GM18498 (cell line): Measurements from ENCODE around the gene PPP2R3B.
"Not testable (repeated sequence)": the region's sequence is repeated elsewhere in the genome, so short reads cannot be mapped to it uniquely, and the experiment has no call there.

ENCODE experiments used
- ATAC-seq: cut with Tn5 transposase; IDR thresholded peaks from one replicate; pipeline ENCODE4 v1.9.1; 2021; ENCODE audit warnings: mild to moderate bottlenecking, moderate library complexity; ENCODE audit not compliant: unreplicated experiment

Gene PPP2R3B

DNA sequence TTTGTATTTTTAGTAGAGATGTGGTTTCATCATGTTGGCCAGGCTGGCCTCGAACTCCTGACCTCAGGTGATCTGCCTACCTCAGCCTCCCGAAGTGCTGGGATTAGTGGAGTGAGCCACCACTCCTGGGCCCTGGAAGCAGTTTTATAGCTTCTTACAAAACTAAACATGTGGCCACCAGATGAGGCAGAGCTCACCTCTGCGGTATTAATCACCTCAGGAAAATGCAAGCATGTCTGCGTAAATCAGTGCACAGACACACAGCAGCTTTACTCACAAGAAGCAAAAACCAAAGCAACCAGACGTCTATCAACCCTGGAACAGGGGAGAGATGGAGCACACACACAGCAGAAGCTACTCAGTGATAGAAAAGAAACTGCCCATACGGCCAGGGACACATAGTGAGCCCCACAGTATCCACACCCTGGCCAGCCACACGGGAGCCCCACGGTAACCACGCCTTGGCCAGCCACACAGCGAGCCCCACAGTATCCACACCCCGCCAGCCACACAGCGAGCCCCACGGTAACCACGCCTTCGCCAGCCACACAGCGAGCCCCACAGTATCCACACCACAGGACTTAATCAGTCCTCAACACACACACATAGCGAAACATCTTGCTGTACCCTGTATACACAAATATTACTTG is 30.2 kb downstream of the PPP2R3B start:
- no peak for ATAC-seq

DNA sequence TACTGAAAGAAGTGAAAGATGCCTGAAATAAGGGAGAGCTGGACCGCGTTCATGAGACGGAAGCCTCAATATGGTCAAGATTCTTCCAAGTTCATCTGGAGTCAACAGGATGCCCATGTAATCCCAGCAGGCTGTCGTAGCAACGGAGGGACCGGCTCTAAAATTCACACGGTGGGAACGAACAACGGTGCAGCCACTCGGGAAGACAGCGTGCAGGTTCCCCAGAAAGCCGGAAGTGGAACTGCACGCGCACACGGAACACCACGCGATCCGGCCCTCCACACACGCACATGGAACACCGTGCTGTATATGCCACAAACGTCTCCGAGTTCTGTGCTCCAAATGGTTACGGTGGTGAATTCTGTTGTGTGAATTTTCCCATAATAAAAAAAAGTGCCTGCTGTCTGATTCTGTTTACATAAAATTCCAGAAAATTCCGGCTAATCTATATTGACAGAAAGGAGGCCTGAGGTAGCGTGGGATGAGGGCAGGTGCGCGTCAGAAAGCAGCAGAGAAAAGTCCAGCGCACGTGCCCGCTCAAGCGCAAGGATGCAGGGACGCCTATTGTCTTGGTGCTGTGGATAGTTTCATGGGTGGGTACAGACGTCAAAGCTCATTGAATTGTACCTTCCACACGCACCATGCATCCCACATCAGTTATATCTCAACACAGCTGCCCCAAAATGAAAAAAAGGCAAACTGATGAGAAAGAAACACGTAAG is 31.2 kb downstream of the PPP2R3B start:
- no peak for ATAC-seq

DNA sequence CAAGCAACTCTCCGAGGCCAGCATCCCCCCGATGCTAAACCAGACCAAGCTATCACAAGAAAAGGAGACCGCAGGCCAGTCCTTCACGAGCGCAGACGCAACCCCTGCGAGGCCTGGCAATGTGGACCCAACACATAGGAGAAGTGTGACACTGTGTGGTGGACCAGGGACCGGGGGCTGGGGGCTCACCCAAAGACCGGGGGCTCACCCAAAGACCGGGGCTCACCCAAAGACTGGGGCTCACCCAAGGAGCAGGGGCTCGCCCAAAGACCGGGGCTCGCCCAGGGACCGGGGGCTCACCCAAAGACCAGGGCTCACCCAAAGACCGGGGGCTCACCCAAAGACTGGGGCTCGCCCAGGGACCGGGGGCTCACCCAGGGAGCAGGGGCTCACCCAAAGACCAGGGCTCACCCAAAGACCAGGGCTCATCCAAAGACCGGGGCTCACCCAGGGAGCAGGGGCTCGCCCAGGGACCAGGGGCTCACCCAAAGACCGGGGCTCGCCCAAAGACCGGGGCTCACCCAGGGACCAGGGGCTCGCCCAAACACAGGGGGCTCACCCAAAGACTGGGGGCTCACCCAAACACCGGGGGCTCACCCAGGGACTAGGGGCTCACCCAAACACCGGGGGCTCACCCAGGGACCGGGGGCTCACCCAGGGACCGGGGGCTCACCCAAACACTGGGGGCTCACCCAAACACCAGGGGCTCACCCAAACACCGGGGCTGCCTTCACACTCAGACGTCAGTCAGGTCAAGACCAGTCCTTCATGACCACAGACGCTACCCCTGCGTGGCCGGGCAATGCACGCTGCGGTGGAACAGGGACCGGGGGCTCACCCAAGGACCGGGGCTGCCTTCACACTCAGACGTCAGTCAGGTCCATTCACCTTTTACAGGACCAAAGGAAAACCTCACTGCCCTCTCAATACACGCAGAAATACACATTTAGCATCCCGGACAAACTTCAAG is 32.9 kb downstream of the PPP2R3B start:
- ATAC-seq, result no peak

DNA sequence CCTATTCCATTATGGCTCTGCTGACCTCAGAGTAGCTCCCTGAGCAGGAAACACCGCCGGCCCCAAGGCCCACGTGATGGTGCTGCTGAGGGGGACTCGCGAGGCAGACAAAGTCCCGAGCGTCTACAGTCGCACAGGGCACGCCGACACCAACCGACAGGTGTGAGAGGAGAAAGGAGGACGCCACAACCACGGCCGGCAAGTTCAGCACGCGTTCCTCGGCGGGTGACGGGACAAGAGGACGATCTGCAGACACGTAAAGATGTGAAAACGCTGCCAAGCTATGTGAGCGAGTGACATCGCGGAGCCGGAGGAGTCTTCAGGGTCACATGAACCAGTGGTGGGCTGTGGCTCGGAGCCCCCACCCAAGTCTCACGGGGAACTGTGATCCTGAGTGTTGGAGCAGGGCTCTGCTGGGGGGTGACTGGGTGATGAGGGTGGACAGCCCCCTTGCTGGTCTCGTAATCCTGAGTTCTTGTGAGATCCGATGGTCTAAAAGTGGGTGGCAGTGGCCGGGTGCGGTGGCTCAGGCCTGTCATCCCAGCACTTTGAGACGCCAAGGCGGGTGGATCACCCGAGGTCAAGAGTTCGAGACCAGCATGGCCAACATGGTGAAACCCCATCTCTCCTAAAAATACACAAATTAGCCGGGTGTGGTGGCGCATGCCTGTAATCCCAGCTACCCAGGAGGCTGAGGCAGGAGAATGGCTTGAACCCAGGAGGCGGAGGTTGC is 34.0 kb downstream of the PPP2R3B start:
- no peak for ATAC-seq

DNA sequence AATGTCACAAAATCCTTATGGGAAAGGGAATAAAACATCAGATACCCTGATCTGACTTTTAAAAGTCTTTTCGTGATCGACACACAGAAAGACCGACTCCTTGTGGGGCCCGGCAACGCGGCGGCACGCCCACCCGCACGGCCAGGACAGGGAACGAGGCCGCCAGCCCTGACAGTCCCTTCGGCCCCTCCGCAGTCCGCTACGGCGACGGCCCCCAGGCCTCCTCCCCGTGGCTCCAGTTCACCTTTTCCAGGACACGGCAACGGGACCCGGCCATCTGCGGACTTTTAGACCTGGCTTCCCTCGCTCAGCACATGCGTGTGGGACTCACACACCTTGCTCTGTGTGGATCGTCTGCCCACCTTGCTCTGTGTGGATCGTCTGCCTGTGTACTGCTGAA is 34.5 kb downstream of the PPP2R3B start:
- ATAC-seq, result no peak

DNA sequence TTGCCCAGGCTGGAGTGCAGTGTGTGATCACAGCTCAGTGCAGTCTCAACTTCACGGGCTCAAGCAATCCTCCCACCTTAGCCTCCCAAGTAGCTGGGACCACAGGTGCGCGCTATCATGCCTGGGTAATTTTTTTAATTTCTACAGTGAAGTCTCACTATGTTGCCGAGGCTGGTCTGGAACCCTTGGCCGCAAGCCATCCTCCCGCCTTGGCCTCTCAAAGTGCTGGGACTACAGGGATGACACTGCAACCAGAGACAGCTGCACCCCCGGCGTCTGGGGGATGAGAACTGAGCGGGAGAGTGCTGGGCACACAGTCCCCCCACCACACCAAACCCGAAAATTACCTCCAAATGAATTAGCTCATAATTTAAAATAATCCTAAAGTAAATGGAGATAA is 35.0 kb downstream of the PPP2R3B start:
- ATAC-seq, result no peak

DNA sequence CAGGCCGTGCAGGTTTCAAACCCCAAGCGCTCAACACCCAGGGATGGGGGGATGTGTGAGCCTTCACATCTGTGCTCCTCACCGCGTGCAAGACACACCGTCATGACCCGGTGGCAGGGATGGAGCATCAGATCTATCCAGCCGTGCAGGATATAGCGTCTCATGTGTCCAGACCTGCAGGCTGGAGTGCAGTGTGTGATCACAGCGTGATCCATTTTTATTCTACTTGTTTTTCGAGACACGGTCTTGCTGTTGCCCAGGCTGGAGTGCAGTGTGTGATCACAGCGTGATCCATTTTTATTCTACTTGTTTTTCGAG is 35.4 kb downstream of the PPP2R3B start:
- ATAC-seq, result not testable (repeated sequence)

DNA sequence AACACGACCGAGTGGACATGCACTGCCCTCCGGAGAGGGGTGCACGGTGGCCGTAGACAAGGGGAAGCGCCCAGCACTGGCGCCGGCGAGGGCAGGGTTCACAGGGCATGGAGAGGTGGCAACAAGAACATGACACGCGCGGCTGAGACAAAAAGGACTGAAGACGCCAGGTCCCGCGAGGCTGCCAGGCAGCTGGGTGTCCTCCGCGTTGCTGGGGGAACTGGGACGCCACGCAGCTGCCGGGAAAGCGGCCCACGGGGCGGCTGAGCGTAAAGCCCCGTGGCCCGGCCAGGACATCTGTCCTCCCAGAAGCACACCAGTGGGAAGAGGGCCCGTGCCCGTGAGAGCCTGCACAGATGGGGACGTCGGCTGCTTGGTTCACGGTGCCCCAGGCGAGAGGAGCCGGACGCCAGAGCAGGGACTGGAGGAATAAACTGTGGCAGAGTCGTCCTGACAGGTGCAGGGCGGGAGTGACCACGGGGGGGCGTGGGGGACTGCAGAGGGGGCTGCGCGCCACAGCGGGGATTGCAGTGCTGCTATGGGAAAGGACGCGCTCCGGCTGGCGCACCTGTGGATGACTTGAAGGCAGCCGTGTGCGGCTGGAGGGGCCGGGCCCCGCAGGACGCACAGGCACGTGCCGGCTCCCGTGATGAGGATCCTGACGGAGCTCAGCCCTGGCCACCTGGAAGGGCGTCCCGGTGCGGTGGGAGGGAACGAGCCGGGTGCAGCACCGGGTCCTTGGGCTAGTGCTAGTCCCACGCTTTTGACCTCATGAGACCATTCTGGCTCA is 36.0 kb downstream of the PPP2R3B start:
- ATAC-seq, result no peak

DNA sequence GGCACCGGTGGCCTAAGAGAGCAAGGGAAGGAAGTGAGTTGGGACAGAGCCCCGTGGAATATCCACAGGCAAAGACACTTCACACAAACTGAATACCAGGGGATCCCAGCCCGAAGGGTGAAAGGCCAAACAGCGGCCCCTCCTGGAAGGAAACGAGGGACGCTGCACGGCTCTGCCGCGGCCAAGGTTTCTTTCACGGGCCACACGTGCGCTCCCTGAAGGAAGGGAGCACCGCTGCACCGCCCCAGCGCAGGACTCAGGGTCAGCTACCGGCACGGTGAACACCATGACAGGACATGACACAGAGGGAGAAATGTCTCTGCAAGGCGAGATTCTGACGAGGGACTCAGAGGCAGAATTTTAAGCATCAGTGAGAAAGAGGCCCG is 36.6 kb downstream of the PPP2R3B start:
- no peak for ATAC-seq

DNA sequence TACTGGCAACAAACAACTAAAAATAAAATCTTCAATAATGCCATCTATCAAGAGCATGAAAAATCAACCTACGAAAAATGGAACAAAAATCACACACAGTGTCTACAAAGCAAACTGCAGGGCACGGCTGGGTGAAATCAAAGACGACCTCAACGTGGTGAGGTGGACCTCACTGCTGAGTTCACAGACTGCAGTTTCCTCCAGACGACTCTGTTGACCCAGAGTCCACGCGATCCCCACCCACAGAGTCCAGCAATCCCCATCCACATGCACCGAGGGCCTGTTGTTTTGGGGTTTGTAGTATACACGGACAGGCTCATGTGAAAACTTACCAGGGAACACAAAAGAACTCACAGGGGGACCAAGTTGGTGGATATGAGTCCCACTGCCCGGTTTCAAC is 37.0 kb downstream of the PPP2R3B start:
- ATAC-seq, result no peak

DNA sequence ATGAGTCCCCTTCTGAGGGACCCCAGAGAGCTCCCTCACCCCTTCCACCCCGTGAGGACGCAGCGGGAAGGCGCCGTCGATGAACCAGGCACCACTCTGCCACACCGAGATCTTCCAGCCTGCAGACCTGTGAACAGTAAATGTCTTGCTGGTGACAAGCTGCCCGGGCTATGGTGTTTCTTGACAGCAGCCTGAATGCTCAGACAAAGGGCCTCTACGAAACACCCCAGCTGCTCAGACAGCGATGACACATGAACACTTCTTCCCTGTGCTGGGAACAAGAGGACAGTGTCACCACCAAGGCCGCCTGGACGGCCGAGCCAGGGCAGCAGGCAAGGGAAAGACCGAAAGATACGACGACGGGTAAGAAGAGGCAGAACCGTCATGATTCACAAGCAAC is 37.5 kb downstream of the PPP2R3B start:
- ATAC-seq, result no peak

DNA sequence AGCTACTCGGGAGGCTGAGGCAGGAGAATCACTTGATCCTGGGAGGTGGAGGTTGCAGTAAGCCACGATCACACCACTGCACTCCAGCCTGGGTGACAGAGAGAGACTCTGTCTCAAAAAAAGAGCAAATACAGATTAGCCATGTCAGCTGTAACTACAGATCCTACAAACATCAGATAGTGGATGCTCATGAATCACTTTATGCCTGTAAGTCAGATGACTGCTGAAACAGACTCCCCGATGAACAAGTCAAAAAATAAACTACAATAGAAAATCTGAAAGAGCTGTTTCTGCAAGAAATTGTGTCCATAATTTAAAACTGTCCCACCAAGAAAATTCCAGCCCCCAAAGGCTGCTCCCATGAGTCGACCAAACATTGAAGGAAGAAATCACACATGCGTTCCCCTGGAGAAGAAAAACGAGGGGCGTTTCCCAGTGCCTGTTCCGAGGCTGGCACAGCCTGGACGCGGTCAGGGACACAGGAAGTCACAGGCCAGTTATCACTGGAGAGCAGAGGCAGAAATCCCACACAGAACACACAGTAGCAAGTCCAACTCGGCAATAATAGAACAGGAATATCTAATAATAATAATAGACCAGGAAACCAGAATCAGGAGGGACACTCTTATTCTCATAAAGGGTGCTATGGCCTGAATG is 38.1 kb downstream of the PPP2R3B start:
- no peak for ATAC-seq

DNA sequence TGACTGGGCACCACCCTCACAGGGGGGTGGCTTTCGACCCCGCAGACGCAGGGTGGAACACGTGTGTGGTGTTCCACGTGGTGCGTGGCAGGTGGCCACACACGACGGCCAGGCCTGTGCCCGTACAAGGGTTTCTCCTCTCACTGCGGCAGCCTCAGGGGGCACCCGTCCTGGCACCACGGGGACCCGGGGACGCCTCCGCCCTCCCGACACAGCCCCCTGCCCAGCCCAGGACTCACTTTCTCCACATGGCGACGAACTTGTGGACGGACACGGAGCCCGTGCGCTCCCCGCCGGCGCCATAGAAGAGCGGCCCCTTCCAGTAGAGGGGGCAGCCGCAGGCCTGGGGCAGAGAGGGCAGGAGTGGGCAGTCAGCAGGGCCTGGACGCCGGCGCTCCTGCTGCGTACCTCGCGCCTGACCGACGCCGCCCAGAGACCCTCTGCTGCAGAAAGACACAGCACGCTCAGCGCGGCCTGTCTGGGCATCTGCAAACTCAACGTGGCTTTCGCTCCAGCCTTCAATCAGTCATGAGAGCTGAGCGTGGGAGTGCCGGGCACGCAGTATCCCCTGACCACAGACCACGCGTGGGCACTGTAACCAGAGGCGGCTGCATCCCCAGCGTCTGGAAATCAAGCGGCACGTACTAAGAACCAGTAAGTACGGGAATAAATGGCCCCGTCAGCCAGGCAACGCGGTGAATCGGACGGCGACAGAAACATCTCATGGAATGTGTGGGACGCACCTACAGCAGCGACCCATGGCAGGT is 39.2 kb downstream of the PPP2R3B start:
- ATAC-seq, result no peak

DNA sequence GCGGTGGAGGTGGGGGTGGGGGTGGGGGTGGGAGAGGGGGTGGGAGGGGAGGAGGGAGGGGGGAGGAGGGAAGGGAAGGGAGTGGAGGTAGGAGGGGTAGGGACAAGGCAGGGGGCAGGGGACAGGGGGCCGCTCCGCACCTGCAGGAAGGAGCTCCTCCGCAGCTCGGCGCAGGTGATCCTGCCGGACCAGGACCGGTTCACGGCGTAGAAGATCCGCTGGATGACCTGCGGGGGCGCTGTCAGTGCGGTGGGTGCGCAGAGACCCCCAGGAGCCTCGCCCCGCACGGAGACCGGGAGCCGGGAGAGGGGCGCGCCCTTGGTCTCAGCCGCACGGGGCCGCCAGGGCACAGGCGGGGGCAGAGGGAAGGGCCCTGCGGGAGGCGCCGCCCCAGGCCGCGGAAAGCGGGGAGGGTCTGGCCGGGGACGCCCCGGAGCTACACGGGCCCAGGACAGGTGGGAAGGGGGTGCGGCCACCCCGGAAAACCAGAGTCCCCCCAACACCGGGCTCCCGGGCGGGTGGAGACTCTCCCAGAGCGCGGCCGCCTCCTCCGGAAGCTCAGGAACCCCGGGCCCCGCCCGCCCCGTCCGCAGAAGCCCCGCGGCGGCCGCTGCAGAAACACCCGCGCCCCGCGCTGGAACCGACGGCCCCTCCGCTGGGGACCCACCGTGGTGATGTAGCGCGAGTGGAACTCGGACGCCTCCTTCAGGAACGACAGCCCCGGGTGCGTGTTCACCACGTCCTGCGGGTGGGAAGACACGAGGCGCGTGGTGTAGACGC is 40.5 kb downstream of the PPP2R3B start:
- ATAC-seq, result no peak

DNA sequence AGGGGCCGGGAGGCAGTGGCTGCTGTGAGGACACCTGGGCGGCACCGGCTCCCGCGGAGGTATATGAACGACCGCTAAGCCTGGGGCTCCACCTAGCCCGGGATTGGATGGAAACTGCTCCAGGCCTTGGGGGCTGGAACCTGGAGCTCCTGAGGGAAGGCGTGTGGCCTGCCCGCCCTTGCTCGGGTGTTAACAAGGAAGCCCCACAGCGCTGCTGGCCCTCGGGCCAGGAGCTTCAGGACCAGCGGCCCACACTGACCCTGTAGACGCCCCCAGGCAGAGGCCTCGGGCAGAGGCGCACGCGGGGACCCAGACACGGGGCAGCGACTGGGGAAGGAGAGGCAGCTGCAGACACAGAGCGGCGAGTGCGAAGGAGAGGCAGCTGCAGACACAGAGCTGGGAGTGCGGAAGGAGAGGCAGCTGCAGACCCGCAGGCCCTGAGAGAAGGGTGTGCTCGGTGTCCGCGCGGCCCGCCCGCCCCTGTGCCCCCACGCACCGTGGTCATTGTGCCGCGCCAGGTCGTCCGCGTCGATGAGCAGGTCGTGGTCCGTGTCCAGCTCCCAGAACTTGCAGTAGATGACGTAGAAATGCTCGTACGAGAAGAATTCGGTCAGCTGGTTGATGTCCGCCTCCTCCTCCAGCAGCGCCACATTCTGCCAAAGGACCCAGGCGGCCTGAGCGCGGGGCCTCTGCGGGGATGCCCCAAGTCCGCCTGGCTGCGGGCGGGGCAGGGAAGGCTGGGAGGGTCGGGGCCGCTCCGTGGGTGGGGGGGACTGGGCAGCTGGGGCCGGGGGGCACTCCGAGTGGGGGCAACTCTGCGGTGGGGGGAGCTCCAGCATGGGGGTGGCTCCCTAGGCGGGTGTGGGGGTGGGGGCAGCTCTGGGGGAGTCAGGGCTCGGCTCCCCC is 41.4 kb downstream of the PPP2R3B start:
- ATAC-seq, result no peak

DNA sequence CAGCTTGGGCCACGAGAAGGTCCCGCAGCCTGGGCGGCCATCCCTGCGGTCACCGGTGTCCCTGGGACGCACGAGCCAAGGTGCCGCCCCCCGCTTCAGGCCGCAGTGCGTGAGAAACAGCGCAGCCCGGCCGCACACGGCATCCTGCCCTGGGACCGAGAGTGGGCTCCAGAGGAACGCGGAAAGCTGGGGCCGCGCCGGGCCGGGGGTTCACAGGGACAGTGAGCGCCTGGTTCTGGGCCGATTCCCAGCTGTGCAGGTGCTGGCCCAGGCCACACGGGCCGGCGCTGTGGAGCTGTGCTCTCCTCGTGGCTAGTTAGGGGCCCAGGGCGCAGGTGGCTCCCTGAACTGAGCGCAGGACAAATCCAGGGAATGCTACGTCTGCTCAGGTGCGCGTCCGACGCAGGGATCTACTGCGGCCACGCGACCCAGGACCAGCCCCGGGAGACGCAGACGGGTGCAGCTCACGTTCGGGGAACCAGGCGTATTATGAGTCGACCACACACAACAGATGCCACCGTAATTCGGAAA is 42.3 kb downstream of the PPP2R3B start:
- no peak for ATAC-seq

DNA sequence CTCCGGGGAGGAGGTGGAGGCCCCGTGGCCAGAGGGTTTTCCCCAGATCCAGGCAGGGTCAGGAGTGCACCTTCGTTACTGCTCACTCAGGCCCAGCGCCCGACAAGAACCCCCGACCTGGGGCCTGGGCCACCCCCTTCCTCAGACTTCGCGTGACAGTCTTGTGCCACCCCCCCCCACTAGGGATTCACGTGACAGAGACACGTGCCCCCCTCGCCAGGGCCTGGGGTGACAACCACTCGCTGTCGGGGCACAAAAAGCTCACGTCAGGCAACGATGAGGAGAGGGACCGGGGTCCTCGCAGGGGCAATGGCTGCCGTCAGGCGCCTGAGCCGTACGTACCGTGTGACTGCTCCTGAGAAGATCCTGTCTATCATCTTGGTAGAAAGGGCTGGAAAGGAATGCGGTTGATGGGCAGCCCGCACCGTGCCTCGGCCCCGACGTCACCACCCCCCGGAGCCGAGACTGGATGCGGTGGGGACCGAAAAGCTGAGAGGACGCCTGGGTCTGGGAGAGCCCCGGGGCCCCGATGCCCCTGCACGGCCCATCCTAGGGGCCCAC is 45.1 kb downstream of the PPP2R3B start:
- no peak for ATAC-seq
